H4 (cell line): ENCODE data around the gene CALM3. TPM values are rescaled to one million over a fixed set of nuclear protein-coding genes. Genes with fewer than 3 reads are reported as not detected.

Source experiments
- DNase-seq: peaks from one replicate; pipeline ENCODE4 v3.0.0-alpha.2; 2015; ENCODE audit warnings: low spot score
- total RNA-seq: library from RNA; depleted of rRNA; stranded (reverse); fragments of >200 nt; shearing (Covaris generic); gene quantifications from 2 replicates; pipeline ENCODE4 v1.2.3, GENCODE V29; 2014

The CALM3 gene
- total RNA-seq, 1 experiment from 2014 or later, result 166 TPM

GRCh38 chr19:46599716-46600373 is 1.3 kb upstream of the CALM3 start:
- DNase-seq, result no peak

DNA sequence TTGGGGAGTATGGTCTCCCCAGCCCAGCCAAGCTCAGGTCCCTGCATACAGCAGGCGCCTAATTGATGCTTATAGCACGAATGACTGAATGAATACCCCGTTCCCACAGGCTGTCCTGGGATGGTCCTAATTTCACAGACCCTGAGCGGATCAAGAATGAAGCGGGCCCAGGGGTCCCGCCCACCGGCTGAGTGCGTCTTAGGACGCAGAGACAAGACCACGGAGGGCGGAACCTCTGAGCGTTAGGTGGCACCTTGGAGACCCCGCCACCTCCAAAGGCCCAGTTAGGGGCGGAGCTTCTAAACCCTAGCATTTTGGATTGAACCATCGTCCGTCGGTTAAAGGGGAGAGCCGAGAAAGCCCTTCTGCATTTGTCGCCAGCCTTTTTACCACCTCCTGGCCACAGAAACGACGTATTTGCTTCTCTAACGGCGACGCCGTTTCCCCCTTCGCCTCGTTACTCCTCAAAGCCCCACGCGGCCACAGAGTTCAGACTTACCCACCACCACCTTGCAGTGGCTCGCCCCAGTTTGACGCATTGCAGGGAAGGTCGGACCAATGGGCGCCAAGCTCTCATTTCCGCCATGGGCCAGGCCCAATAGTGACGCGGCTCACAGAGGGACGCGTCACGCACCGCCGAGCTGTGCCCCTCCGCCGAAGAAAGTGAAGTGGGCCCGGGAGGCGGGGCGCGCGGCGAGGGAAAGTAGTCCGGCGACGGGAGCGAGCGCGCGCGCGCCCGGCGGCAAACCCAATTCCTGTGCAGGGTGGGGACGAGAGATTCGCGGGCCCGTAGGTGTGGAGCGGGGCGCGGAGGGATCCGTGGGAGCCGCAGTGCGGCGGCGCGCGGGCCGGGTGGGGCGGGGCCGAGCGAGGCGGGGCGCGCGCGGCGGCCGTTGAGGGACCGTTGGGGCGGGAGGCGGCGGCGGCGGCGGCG is 479 bp upstream of the CALM3 start:
- DNase-seq, result peak; percentile 97

- DNase-seq, result no peak
Observed at GRCh38 chr19:46602392-46603194, 1.5 kb downstream of the CALM3 start.

DNA sequence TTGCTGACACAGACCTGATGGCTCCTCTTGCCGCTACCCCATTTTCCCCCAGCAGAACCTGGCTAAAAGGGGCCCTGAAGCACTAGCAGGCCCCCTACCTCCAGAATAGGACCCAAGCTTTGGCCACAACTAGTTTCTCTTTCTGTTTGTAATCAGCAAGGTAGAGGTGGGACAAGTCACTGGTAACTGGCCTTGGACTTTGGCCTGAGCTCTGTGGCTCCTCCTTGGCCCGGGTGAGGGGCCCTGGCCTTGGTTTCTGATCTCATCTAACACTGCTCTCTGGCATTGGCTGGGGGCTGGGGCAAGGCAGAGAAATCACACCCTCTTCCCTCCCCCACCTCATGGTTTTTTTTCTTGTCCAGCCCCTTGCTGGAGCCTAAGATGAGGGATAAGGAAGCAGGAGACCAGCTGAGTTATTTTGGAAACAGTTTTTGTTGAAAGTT is 2.1 kb downstream of the CALM3 start:
- DNase-seq, result no peak

DNA sequence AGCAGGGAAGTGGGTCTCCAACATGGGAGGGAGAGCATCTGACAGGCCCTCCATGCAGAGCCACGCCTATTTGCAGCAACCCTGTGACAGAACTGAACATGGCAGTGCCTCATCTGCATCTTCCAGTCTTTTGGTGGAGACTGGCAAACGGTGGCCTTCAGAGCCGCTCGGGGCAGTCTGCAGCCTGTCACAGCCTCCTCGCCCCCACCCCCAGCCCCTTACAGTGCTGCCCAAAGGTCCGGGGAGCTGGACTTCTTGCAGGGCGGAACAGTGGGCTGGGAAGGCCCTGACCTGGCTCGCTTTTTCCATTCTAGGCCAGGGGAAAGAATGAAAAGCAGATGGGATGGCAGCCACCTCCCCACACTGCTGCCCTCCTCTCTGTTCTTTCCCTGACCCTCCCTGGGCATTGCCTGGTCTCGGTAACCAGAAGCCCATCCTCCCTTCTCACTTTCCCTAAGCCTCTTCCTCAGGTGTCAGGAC is 2.7 kb downstream of the CALM3 start:
- DNase-seq, result no peak

GRCh38 chr19:46604781-46605355 is 3.7 kb downstream of the CALM3 start:
- no peak for DNase-seq

DNA sequence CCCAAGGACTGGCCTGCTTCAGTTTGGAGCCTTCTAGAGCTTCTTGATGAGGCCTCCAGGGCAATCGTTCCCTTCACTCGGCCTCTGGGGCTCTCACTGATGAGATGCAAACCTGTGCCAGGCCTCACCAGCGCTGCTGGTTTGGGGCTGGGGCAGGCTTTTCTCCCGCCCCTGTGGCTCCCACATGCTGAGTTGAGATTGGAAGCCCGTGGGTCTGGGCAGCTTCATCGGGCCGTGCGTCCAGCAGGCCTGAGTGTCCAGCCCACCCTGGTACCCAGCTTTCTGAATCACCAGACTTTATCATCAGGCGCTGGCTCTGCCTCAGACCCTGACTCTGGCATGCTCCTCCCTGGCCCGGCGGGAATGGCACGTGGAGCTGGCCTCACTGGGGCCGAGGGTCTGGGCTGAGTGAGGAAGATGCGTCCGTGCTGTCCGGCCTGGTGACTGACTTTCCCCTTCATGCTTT is 4.3 kb downstream of the CALM3 start:
- no peak for DNase-seq

DNA sequence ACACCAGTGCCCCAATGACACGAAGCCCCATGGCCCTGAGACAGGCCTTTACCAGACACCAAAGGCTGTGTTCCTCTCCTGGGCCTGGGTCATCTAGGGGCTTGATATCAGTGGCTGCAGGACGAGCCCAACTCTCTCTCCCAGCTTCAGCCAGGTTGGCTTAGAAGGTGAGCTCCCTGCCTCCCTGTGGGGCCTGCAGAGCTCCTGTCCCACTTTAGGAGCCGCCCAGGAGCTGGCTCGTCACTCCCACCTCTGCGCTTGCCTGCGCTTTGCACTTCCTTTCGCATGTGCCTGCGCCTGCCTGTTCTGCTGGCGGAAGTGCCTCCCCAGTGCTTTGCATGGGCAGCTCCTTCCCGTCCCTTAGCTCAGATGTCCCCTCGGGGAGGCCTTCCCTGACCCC is 4.9 kb downstream of the CALM3 start:
- no peak for DNase-seq

DNA sequence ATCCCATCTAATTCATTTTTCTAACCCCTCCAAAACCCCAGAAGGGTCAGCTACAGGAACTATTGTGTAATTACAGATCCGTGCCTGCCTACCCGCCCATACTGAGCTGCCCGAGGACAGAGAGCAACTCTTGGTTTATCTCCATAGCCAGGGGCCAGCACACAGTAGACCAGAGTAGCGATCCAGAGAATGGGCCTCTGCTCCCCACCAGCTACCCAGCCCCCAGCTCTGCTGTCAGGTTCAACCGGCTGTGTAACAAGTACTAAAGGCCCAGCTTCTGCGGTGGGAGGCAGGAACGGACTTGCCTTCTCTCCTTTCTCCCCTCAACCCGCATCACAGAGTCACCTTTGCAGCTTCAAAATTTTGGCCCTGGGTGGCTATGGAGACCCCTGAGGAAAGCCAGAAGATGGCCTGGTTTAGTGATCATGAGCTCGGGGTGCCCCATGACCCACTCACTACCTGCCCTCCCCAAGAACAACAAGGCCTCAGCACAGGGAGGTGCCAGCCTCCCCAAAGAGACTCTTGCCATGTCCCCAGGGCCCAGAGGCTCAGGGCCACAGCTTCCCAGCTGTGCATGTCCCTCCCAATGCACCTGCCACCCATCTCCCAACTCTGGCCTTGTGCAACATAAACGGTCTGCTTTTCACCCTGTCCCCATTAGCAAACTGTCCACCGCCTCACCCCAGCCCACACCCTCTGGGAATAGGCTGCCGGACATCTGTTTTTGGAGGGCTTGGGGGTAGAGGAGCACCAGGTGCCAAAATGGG is 5.7 kb downstream of the CALM3 start:
- DNase-seq, result no peak

DNA sequence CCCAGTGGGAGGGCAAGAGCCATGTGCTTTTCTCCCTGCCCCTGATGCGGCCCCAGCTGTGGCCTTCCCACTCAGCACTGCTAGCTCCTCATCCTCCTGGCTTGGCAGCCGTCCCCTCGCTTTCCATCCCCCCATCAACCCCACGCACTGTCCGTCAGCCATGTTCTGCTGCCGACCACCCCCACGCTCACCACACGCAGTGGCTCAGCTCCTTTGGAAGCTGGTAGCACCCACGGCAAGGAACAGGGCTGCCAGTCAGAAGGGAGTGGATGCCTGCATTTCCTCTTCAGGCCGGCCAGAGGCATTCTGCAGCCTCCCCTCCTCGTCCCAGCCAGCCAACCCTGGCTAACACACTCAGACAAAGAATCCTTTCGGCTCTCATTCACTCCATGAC is 6.3 kb downstream of the CALM3 start:
- DNase-seq, result no peak

- no peak for DNase-seq
Observed at GRCh38 chr19:46608178-46608577, 7.0 kb downstream of the CALM3 start.

GRCh38 chr19:46608581-46609345 is 7.6 kb downstream of the CALM3 start:
- no peak for DNase-seq

DNA sequence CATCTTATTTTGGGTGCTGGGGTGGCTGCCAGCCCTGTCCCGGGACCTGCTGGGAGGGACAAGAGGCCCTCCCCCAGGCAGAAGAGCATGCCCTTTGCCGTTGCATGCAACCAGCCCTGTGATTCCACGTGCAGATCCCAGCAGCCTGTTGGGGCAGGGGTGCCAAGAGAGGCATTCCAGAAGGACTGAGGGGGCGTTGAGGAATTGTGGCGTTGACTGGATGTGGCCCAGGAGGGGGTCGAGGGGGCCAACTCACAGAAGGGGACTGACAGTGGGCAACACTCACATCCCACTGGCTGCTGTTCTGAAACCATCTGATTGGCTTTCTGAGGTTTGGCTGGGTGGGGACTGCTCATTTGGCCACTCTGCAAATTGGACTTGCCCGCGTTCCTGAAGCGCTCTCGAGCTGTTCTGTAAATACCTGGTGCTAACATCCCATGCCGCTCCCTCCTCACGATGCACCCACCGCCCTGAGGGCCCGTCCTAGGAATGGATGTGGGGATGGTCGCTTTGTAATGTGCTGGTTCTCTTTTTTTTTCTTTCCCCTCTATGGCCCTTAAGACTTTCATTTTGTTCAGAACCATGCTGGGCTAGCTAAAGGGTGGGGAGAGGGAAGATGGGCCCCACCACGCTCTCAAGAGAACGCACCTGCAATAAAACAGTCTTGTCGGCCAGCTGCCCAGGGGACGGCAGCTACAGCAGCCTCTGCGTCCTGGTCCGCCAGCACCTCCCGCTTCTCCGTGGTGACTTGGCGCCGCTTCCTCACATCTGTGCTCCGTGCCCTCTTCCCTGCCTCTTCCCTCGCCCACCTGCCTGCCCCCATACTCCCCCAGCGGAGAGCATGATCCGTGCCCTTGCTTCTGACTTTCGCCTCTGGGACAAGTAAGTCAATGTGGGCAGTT is 8.6 kb downstream of the CALM3 start:
- peak; percentile 3 for DNase-seq

- no peak for DNase-seq
Observed at GRCh38 chr19:46610413-46610775, 9.3 kb downstream of the CALM3 start.

DNA sequence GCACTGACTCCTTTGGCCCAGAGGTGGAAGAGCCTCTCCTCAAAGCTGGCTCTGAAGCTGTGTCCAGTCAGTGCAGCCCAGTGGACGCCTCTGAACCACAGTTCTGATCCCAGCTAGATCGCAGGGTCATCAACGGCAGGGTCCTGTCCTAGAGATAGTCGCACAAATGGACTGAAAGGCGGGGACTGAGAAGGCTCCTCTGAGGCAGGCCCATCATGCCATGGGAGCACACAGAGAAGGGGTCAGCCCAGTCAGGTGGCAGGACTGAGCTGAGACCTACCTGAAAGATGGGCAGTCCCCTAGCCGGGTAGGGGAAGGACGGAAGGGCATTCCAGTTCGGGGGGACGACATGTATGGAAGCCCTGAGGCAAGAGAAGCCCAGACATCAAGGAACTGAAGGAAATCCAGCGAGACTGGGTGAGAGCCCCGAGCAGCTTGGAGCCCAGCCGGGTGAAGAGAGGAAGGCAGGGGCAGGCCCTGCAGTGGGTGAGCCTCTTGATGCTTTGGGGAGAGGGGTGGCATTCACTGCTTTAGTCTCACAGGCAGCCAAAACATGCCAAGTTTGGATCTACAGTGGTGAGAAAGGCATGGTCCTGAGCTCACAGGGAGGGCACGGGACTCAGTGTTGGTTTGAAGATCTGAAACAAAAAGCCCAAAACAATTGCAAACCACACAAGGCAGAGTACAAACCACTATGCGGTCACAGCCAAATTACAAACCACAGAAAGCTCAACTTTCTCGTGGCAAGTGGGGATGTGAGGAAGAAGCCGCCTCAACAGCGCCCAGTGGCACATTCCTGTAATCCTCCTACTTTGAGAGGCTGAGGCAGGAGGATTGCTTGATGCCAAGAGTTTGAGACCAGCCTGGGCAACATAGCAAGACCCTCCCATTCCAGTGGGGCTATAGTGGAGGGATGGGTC is 10.0 kb downstream of the CALM3 start:
- peak; percentile 52 for DNase-seq

DNA sequence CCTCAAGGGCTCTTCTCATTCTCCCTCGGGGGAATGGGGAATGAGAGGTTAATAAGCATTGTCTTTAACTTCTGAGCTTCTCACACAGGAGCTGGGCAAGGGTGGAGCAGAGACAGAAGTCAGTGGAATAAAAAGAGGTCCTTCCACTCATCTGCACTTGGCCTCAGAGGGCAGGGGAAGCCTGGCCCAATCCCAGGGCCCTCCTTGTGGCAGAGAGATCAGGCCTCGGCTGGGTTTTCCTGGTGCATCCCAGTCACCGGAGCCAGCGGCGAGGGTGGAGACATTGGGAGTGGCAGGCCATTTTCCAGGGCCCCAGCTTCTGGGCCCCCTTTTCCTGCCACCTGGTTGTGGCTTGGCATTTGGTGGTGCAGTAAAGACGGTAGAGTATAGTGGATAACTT is 10.6 kb downstream of the CALM3 start:
- DNase-seq, result no peak

- DNase-seq, result no peak
Observed at GRCh38 chr19:46613525-46613924, 12.4 kb downstream of the CALM3 start.
